HG02938 (cell line): ENCODE results near the gene MAN2A1.

ENCODE experiments used
- ATAC-seq: cut with Tn5 transposase; IDR thresholded peaks from one replicate; pipeline ENCODE4 v1.9.1; 2021; ENCODE audit warnings: mild to moderate bottlenecking, moderate library complexity; ENCODE audit not compliant: unreplicated experiment

The MAN2A1 gene

DNA sequence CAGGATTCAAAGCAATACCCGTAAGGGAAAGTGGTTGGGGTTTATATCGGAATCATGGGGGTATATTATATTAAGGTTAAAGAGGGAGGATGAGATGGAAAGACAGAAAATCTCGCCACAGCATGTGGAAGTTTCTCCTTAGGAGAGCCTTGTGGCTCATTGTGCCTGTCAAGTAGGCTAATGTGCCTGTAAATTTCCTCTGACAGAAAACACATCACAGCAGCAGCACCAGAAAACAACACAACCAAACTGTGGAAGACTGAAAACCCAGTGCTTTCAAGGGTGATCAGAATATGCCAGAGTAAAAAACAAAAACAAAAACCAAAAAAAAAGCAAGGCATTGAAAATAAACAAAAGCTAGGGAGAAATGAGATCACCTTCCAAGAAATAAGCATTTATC lies 11.3 kb upstream of the MAN2A1 start:
- ATAC-seq: no peak

DNA sequence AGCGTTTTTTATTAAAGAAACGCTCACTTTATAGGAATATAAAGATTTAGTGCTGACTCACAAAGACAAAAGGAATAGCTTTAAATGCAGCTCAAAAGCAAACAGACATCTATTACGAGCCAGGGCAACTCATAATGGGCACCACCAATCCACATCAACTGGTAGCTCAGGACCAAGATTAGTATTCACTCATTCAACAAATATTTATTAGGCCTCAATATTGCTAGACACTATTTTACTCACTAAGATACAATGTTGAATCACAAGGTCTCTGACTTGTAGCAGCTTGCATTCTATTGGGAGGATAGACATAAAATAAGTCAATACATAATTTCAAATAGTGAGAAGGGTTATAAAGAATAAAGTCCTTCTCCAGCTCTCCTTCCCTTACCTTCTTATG lies 8.0 kb upstream of the MAN2A1 start:
- no peak for ATAC-seq

DNA sequence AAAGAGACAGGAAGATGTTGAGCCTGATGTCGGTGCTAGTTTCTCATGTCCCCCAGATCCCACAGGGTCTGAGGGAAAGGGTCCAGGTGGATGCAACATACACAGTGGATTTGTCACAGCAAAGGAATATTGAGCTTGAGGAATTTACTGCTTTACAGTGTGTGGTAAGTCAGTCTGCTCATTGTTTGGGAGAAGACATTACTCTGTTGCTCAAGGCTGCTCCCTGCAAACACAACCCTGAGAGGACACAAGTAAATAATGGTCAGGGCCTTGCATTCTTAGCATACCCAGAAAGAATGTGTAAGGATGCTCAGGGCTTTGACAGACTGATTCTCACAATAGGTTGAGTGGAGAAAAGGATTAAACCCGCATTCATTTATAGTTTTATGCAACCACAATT lies 7.3 kb upstream of the MAN2A1 start:
- ATAC-seq: no peak

GRCh38 chr5:109685916-109686315 lies 3.8 kb upstream of the MAN2A1 start:
- no peak for ATAC-seq

DNA sequence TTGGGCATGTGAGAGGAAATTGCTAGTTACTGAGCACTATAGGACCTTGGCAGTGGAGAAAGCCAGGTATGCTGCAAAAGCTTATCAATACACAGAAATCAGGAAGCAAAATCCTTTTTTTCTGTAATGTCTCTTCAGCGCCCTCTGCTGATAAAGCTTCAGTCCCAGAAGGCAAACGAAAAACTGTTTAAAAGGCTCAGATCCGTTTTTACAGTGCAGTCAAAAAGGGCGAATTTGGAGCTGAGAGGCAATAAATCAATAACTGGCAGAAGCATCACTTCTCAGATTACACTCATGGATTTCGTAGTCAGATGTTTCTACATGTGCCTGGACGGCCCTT lies 1.1 kb upstream of the MAN2A1 start:
- ATAC-seq: peak; percentile 9

DNA sequence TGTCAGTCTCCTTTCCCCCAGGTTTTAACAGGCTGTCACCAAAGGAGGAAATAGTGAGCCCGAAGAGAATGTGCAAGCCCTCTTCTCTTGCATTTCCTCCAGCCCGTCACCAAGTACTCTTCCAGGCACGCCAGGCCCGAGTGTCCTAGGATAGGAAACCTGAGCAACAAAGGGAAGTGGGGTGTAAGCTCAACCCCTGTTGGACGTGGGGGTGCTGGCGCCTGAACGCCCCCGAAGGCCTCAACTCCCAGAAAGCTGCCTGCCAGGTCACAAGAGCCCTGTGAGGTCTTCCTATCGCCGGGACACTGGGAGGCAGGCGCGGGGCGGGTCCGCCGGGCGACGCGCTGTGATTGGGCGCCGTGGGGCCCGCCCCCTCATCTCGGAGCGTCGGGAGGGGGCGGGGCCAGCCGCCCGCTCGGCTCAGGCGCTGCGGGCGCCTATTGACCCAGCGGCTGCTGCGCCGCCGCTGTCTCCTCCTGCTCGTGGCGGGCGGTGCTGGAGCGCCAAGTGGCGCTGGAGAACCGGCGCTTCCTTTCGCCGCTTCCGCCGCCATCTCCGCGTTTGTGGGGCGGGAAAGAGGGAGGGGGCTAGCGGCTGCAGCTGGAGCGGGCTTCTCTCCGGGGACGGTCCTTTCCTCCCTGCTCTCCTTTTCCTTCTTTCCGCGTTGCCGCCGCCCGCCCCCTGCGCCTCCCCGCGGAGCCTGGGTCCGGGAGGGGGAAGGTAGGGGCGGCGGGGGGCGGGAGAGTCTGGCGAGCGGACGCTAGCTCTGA lies 572 bp upstream of the MAN2A1 start:
- ATAC-seq: peak; percentile 66

GRCh38 chr5:109690242-109690974 lies 681 bp downstream of the MAN2A1 start:
- ATAC-seq: peak; percentile 2

GRCh38 chr5:109690975-109691574 lies 1.3 kb downstream of the MAN2A1 start:
- ATAC-seq: peak; percentile 16

DNA sequence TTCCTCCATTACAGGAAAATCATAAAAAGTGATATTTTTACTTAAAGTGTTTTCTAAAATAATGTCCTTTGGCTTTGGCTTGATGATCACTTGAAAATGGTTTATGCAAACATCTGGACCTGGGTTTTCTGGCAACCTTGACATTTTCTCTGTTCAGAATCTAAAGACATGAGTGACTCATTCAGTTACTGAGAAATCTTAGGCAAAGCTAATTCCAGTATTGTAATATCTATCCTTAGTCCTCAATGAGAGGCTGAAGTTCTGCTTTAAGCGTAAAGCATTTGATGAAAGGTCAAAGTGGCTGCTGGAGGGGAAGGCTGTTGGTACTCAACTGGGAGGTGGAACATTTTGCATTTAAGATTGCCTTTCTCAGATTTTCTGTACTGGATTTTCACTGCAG lies 2.3 kb downstream of the MAN2A1 start:
- no peak for ATAC-seq

GRCh38 chr5:109692852-109693251 lies 3.1 kb downstream of the MAN2A1 start:
- ATAC-seq: no peak

DNA sequence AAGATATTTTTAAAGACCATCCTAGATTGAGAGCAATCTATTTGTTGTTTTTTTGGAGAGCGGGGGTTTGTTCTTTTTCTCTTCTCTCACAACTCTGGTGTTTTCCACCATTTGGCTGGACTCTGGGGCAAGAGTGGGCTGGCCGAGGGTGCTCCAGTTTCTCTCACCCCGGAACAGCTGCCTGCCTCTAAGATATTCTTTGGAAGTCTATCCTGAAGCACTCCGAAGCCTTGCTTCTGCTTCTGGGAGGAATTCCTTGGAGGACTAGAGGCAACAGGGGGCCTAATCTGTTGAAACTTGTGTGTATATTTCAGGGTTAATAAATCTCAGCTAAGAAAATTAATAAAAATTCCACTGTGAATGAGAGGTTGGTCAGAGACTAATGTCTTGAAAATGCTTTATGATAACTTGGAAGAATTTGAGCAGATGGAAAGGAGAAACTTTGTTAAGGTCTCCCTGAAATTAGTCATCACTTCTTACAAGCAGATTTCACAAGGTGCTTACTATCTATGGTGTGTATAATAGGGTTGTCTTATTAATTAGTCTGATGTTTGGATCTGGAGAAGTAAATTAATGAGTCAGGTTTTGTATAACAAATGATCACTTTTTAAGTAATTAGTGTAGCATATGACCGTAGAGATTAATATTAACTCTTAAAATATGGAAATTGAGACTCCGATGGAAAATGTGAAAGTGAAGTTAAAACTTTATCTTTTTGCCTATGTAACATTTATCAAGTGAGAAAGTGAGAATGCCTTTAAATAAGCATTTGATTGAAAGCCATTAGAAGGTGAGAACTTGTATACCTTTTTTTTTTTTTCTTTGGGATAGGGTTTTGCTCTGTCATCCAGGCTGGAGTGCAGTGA lies 4.0 kb downstream of the MAN2A1 start:
- no peak for ATAC-seq

DNA sequence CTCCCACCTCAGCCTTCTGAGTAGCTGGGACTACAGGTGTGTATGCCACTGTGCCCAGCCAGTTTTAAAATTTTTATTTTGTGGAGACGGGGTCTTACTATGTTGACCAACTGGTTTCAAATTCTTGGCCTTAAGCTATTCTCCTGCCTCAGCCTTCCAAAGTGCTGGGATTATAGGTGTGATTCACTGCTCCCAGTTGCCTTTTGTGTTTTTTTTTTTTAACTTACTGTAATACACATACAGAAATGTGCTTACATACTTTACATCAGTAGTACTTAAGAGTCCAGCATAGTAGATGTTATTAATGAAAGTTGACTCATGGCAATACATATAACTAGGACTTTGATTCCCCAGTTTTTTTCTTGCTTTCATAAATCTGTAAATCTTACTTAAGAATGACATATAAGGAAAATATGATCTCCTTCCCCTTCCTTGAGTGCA lies 4.7 kb downstream of the MAN2A1 start:
- no peak for ATAC-seq

- ATAC-seq: peak; percentile 60
Measured at GRCh38 chr5:109695005-109695926, 5.5 kb downstream of the MAN2A1 start.

DNA sequence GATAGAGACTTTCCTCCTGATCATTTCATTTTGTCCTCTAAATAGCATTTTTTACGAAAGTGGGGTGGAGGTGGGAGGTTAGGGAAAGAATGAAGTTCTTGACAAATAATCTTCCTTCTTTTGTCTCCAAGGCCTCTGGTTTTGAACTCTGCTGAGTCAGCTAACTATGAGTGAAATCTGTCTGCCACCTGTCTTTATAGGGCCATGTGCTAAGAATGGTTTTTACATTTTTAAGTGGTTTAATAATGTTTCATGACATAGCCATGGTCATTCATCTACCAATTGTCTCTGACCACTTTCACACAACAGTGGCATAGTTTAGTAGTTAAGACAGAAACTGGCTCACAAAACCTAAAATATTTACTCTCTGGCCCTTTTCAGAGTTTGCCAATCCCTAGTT lies 7.6 kb downstream of the MAN2A1 start:
- ATAC-seq: no peak

GRCh38 chr5:109700516-109701153 lies 10.9 kb downstream of the MAN2A1 start:
- no peak for ATAC-seq

GRCh38 chr5:109701252-109701651 lies 11.5 kb downstream of the MAN2A1 start:
- no peak for ATAC-seq

GRCh38 chr5:109701792-109702191 lies 12.1 kb downstream of the MAN2A1 start:
- ATAC-seq: no peak

DNA sequence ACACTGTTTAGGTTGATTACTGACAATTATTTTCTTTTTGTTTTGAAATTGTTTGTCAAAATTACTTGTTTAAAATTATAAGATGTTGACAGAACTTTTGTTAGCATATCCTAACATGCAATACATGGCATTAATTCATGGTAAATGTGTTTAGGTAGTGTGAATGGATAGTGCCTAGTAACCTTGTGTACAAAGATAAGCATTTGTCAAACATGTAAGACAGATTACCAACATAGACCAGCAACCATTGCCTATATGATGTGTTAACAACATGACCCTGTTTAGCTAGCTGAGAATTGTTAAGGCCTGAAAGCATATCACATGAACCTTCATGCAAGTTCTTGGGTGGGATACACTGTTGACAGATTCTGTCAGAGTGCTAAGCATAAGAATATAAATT lies 13.4 kb downstream of the MAN2A1 start:
- no peak for ATAC-seq

- ATAC-seq: no peak
Measured at GRCh38 chr5:109703829-109704228, 14.1 kb downstream of the MAN2A1 start.
